Measurements from ENCODE around the gene RITA1. TPM values are rescaled to one million over a fixed set of nuclear protein-coding genes. Genes with fewer than 3 reads are reported as not detected.

Gene RITA1
- total RNA-seq, 2 donors from 2014 or later = 12.2 to 26.9 TPM

- DNase-seq (ENCODE audit: low spot score) (no peak), ATAC-seq (ENCODE audit: insufficient number of reproducible peaks, low FRiP score, low read depth) (no peak)
- TF ChIP-seq CTCF (IDR thresholded peaks at IDR 0.05) = no peak
- Histone ChIP-seq H3K27me3 (replicated peaks; ENCODE audit: insufficient read depth) (no peaks in the 10 kb centered on the region), H3K4me1 (ENCODE audit: control insufficient read depth in 1 of 2, low read depth in 2 of 2) (peaks cover 9 to 24% of the 10 kb centered on the region in 2 donors), H3K36me3 (peaks cover 33% of the 10 kb centered on the region), H3K4me3 (no peak overlapping the region), H3K9me3 (no peaks in the 10 kb centered on the region), H3K27ac (no peak overlapping the region)
These were observed 28.2 kb upstream of the RITA1 start for GRCh38 chr12:113157218-113157859.

GRCh38 chr12:113158439-113159203 is 26.9 kb upstream of the RITA1 start:
- H3K36me3 ChIP-seq = peaks cover 46% of the 10 kb centered on the region
- no peaks in the 10 kb centered on the region for H3K27me3 ChIP-seq (replicated peaks; ENCODE audit: insufficient read depth)
- no peak for DNase-seq (ENCODE audit: low spot score)
- no peaks in the 10 kb centered on the region for H3K9me3 ChIP-seq
- no peak overlapping the region for H3K27ac ChIP-seq
- no peak for TF ChIP-seq CTCF (IDR thresholded peaks at IDR 0.05)
- H3K4me3 ChIP-seq = no peak overlapping the region
- no peak for ATAC-seq (ENCODE audit: insufficient number of reproducible peaks, low FRiP score, low read depth)
- H3K4me1 ChIP-seq (ENCODE audit: control insufficient read depth in 1 of 2, low read depth in 2 of 2) = peaks cover 0 to 12% of the 10 kb centered on the region in 2 donors

GRCh38 chr12:113159937-113160336 is 25.6 kb upstream of the RITA1 start:
- ATAC-seq (ENCODE audit: insufficient number of reproducible peaks, low FRiP score, low read depth) (no peak), DNase-seq (ENCODE audit: low spot score) (no peak)
- TF ChIP-seq CTCF (IDR thresholded peaks at IDR 0.05) = no peak
- H3K27me3 ChIP-seq (replicated peaks; ENCODE audit: insufficient read depth) = no peaks in the 10 kb centered on the region
- H3K36me3 ChIP-seq = peaks cover 56% of the 10 kb centered on the region
- H3K27ac ChIP-seq = no peak overlapping the region
- peaks cover 0 to under 1% of the 10 kb centered on the region in 2 donors for H3K4me1 ChIP-seq (ENCODE audit: control insufficient read depth in 1 of 2, low read depth in 2 of 2)
- H3K4me3 ChIP-seq = no peak overlapping the region
- no peaks in the 10 kb centered on the region for H3K9me3 ChIP-seq

GRCh38 chr12:113161415-113162016 is 24.0 kb upstream of the RITA1 start:
- Histone ChIP-seq H3K9me3 (no peaks in the 10 kb centered on the region), H3K4me1 (ENCODE audit: control insufficient read depth in 1 of 2, low read depth in 2 of 2) (no peaks in the 10 kb centered on the region), H3K27me3 (replicated peaks; ENCODE audit: insufficient read depth) (no peaks in the 10 kb centered on the region), H3K4me3 (no peak overlapping the region), H3K27ac (no peak overlapping the region), H3K36me3 (peaks cover 72% of the 10 kb centered on the region)
- no peak for TF ChIP-seq CTCF (IDR thresholded peaks at IDR 0.05)
- ATAC-seq (ENCODE audit: insufficient number of reproducible peaks, low FRiP score, low read depth) = no peak
- no peak for DNase-seq (ENCODE audit: low spot score)
